ENCODE data around the gene MAN1A2.
"Not testable (repeated sequence)": the region's sequence is repeated elsewhere in the genome, so short reads cannot be mapped to it uniquely, and the experiment has no call there.

Gene MAN1A2

DNA sequence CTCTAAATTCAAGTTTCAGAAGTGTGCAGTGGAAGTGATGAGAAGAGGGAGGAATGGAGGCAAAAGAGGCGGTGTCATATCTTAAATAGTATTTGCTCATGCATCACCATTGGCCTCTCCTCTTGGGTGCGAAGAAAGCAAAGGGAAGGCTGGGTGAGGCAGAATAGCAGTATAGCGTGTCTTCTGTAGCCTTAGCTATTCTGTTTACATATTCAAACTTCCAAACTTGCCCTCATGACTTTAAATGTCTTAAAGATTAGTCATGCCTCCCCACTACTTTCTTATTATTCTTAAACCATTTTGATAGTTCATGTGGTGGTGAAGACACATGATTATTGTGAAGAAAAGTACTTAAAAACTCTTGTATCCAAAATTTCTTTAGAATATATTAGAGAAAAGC lies 134.0 kb downstream of the MAN1A2 start:
- DNase-seq, result no peak

DNA sequence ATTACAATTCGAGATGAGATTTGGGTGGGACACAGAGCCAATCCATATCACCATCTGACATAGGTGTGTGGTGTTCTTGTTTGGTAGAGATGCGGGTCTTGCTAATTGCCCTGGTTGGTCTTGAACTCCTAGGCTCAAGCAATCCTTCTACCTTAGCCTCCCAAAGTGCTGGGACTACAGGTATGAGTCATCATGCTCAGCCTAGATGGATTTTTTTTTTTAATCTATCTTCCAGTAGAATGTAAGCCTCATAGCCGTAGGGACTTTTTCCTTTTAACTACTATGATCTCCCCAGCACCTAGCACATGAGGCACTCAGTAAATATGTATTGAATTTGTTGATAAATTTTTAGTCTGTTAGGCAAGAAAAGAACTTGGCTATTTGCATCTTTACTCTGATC lies 144.0 kb downstream of the MAN1A2 start:
- DNase-seq, result no peak

DNA sequence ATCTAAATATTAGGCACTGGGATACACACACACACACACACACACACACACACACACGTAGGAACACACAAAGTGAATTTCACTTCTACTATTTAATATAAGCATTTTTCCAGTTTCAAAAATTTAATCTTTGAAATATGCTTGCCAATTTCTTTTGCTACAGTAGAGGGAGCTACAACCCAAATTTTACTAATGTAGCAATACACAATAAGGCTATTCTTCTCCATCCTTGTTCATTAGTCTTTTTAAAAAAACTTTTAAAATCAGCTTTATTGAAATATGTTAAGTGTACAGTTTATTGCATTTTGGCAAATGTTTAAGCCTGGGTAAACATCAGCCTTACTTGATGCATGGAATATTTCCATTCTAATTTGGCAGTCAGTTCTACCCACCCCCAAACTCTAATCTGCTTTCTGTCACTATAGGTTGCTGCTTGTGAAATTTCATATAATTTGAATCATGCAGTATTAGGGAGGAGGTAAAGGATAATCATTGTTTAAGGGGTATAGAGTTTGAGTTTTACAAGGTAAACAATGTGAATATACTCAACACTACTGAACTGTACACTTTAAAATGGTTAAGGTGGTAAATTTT lies 145.6 kb downstream of the MAN1A2 start:
- no peak for DNase-seq

- no peak for DNase-seq
Measured at GRCh38 chr1:117523111-117523510, 155.9 kb downstream of the MAN1A2 start.

- no peak for DNase-seq
Measured at GRCh38 chr1:117527074-117527473, 159.8 kb downstream of the MAN1A2 start.

DNA sequence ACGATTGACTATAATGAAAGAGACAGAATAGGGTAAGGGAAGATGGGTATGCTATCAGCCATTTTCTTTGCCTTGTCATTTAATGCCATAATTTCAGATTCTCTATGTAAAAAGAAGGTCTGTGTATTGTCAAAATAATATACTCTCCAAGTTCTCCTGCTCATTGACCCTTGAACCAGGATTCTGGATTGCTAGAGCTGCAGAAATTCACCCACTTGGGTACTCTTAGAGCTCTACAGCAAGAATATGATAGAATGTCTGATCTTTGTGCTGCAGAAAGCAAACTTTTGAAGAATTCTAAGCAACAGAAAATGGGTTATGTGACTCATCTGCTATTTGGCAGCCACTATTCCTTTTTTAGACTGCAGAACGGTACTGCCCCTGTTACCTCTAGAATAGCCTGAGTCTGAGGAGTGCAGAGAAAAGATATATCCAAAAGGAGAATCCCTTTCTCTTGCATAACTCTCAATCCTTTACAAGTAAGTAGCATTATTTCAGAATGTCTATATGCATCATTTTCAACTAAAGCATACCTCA lies 160.4 kb downstream of the MAN1A2 start:
- no peak for DNase-seq

DNA sequence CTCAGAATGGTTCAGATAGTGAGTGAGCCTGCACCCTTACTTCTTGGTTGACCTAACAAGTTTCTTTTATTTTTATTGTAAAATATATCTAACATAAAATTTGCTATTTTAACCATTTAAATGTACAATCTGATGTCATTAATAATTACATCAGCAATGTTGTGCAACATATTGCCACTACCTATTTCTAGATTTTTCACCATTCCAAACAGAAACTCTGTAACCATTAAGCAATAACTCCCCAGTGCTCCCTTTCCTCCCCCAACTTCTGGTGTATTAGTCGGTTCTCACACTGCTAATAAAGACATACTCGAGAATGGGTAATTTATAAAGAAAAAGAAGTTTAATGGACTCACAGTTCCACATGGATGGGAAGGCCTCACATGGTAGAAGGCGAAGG lies 162.4 kb downstream of the MAN1A2 start:
- no peak for DNase-seq

DNA sequence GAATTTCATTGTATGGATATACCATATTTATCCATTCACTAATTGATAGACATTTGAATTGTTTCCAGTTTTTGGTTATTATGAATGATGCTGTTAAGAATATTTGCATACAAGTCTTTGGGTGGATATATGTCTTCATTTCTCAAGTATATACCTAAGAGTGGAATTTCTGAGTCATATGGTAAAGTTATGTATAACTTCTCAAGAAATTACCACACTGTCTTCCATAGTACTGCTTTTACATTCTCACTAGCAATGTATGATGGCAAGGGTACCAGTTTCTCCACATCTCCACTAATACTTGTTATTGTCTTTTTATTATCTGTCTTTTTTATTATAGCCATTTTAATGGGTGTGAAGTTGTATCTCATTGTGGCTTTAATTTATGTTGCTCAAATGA lies 164.0 kb downstream of the MAN1A2 start:
- DNase-seq, result no peak

DNA sequence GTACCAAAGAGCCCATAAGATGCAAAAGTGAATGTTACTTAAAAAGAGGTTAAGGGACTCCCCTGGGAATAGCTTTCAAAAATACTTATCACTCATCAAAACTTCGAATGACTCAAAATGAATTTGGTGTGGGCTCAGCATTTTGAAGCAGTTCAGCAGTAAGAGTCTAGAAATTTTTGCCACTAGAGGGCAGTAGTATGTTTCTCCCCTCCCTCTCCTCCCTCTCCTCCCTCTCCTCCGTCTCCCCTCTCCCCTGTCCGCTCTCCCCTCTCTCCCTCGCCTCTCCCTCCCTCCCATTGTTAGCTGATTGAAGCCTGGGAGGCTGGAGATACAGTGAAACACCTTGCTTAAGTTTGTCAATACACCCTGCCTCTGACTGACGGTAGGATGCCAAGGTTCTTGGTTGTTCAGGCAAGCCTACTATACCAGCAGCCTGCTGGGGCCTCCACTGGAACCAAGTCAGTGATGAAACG lies 167.8 kb downstream of the MAN1A2 start:
- DNase-seq, result peak; percentile 12

- no peak for DNase-seq
Measured at GRCh38 chr1:117535821-117536220, 168.6 kb downstream of the MAN1A2 start.

DNA sequence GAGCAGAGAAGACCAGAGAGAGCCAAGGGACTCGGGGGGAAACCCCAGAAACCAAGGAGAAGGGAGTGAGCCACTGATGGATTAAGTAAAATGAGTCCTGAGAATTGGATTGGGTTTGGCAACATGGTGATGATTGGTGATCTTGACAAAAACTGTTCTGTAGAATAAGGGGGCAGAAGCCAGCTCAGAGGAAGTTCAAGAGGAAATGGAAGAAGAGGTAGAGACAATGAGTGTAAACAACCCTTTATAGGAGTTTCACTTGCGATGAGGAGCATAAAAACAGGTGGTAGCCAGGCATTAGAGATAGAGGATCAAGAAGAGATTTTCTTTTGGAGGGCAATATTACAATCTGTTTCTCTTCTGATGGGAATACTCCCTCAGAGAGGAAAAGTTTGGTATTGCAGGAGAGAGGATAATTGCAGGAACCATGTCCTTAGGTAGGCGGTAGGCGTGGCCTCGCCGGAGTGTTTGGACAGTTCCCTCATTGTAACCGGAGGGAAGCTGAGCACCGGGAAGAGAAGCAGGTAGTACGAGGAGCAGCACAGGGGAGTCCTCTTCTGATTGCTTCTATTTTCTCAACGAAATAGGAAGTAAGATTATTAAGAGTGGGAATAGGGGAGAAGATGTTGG lies 170.2 kb downstream of the MAN1A2 start:
- DNase-seq, result no peak

- no peak for DNase-seq
Measured at GRCh38 chr1:117540532-117540931, 173.3 kb downstream of the MAN1A2 start.

DNA sequence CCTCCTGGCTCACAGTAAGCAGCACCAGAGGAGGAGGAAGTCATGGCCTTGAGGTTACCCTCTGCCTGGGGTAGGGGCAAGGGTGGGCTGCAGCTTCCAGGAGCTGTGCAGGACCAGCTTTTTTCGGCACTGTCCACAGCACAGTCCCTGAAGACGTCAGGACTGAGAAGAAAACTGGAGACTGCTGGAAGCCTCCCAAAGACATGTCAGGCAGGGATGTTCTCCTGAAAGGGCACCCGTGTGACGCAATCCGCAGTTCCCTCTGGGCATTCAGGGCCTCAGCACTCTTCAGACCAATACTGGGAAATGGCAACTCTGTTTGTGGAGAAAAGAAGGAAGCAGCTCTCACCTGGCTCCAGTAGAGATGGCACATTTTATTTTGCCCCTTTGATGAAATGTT lies 173.8 kb downstream of the MAN1A2 start:
- no peak for DNase-seq

- no peak for DNase-seq
Measured at GRCh38 chr1:117541585-117541984, 174.3 kb downstream of the MAN1A2 start.

DNA sequence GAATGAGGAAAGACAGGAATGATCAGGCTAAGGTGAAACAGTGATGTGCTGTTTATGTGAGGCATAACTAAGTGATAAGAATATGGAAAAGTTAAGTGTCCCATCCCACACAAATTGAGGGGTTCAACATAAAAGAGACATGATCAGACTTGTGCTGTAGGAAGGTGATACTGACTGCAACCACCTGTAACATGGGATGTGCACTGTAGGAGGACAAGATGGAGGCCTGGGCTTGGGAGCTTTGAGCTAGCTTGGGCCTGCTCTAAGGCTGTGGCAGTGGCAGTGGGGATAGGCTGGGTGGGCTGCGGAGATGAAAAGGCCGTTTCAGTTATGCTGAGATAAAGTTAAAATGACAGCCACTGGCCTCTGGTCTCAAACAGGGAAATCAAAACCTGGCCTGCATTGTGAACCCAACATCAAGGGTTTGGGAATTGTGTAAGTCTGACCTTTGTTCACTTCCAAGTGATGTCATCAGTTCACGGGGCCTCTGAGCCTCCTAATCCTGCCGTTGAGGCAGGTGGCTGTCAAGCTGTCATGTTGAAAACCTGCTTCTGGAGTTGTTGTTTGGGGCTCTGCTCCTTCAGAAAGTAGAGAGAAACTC lies 177.4 kb downstream of the MAN1A2 start:
- no peak for DNase-seq

- no peak for DNase-seq
Measured at GRCh38 chr1:117546467-117546866, 179.2 kb downstream of the MAN1A2 start.

DNA sequence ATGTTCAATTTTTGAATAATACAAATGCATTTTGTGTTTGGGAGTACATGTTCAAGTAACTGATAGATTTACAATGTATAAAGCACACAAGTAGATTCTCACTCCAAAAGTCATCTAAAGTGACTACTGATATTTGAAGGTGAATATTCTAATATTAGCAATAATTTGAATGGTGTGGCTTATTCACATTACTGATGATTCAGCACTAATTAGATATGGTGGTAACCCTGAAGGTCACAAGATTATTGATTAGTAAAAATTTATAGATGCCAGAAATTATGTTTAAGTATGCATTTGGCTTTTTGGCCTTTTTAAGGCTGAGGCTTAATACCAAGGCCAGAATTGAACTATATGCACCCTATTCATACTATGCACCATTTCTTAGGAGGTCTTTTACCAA lies 186.2 kb downstream of the MAN1A2 start:
- no peak for DNase-seq

GRCh38 chr1:117555806-117556205 lies 188.6 kb downstream of the MAN1A2 start:
- DNase-seq, result no peak

GRCh38 chr1:117556341-117556740 lies 189.1 kb downstream of the MAN1A2 start:
- no peak for DNase-seq

DNA sequence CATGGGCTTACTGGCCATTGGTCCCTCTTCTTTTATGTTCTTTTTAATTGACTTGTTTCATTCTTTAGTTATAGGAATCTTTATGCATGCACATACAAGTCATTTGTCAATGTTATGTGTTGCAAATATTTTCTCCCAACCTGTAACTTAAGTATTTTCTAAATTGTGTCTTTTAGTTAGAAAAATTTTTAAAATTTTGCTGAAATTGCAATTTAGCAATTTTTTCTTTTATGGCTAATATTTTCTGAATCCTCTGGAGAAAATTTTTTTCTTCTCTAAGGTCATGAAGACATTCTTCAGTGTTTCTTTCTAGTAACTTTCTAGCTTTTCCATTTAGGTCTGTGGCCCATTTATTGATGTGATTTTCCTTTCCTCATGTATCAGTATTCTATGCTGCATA lies 189.7 kb downstream of the MAN1A2 start:
- DNase-seq, result no peak

DNA sequence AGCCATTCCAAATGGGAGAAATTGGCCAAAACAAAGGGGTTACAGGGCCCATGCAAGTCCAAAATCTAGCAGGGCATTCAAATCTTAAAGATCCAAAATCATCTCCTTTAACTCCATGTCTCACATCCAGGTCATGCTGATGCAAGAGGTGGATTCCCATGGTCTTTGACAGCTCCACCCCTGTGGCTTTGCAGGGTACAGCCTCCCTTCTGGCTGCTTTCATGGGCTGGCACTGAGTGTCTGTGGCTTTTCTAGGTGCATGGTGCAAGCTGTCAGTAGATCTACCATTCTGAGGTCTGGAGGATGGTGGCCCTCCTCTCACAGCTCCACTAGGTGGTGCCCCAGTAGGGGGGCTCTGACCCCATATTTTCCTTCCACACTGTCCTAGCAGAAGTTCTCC lies 191.2 kb downstream of the MAN1A2 start:
- not testable (repeated sequence) for DNase-seq

DNA sequence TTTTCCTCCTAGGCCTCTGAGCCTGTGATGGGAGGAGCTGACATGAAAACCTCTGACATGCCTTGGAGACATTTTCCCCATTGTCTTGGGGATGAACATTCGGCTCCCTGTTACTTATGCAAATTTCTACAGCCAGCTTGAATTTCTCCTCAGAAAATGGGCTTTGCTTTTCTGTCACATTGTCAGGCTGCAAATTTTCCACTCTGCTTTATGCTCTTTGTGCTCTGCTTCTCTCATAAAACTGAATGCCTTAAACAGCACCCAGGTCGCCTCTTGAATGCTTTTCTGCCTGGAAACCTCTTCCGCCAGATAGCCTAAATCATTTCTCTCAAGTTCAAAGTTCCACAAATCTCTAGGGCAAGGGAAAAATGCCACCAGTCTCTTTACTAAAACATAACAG lies 191.9 kb downstream of the MAN1A2 start:
- DNase-seq, result no peak

DNA sequence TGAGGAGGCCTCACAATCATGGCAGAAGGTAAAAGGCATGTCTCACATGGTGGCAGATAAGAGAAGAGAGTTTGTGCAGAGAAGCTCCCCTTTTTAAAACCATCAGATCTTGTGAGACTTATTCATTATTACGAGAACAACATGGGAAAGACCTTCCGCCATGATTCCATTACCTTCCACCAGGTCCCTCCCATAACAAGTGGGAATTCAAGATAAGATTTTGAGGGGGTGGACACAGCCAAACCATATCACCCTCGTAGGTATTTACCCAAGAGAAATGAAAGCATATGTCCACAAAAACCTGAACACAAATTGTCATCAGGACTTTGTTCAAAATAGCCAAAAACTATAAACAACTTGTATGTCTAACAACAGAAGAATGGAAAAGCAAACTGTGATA lies 192.7 kb downstream of the MAN1A2 start:
- DNase-seq, result no peak

DNA sequence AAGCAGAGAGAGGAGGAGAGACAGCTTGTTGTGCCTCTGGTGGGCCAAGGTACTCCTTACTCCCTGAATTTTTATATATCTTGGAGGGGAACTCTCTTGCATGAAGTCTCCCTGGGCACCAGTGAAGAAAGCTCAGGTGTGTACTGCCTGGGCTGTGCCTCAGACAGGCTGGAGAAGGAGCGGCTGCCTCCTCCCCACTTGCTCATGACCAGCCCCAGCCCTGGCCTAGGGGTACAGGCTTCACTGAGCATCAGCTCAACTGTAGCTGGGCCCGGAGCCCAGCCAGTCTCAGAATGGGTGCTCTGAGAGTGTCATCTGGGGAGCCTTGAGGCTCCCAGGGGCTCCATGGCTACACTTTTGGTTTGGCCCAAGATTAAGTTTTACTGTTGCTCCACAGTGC lies 193.8 kb downstream of the MAN1A2 start:
- no peak for DNase-seq

All from CD4-positive, alpha-beta T cell treated with Interferon gamma for 1 hour (primary cell).